ENCODE measurements around the gene SUGCT.

SUGCT gene

DNA sequence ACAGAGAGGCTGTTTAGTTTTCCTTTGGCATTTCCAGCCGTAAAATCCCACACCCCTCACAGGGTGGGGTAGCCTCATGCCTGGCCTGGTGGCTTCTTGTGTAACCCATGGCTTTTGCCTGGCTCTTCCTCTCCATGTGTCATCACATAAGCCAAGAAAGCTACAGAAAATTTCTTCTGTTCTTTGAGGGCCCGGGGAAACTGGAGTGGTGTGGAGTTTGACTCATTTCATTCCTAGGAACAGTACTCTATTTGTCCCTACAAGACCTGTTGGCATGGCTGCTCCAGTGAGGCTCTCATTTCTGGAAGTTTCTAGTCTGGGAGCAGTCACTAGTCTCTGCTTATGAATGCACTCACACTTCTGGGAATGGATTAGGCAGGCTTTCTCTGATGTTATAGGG is 523.9 kb downstream of the SUGCT start:
- Histone ChIP-seq H3K36me3 (ENCODE audit: control insufficient read depth in 1 of 2, insufficient read depth in 2 of 2, low read length in 2 of 2) (no peaks in the 10 kb centered on the region), H2BK120ac (ENCODE audit: insufficient read depth, low read length, poor library complexity) (no peak overlapping the region), H3K27ac (ENCODE audit: low read depth, low read length) (no peak overlapping the region), H3K79me1 (ENCODE audit: low read length) (no peaks in the 10 kb centered on the region), H3K9me3 (ENCODE audit: insufficient read depth, low read depth, low read length) (no peaks in the 10 kb centered on the region), H2AFZ (ENCODE audit: insufficient read depth, low read length, poor library complexity) (no peak overlapping the region), H4K8ac (ENCODE audit: low read depth, low read length) (no peak overlapping the region), H3K4me1 (ENCODE audit: control insufficient read depth in 1 of 2, insufficient read depth in 2 of 2, low read length in 2 of 2) (peaks cover 0 to 3% of the 10 kb centered on the region in 2 experiments), H3K4me2 (ENCODE audit: low read length) (no peak overlapping the region), H3K14ac (ENCODE audit: low read length) (no peak overlapping the region), H4K91ac (ENCODE audit: low read depth, low read length) (no peak overlapping the region), H3K23ac (ENCODE audit: low read length) (no peak overlapping the region), H2AK5ac (ENCODE audit: low read length) (no peak overlapping the region), H3K4ac (ENCODE audit: low read depth, low read length) (no peak overlapping the region), H3K27me3 (ENCODE audit: insufficient read depth, low read length) (no peaks in the 10 kb centered on the region), H4K12ac (ENCODE audit: low read depth, low read length) (no peak overlapping the region), H3K18ac (ENCODE audit: low read length) (no peak overlapping the region), H2BK12ac (ENCODE audit: low read length) (no peak overlapping the region), H3K79me2 (ENCODE audit: control insufficient read depth, insufficient read depth, low read length, poor library complexity) (no peaks in the 10 kb centered on the region), H3K9ac (ENCODE audit: low read length) (no peak overlapping the region), H2BK5ac (ENCODE audit: low read depth, low read length, poor library complexity) (no peak overlapping the region), H3K4me3 (ENCODE audit: low read depth, low read length) (no peak overlapping the region)
- WGBS (ENCODE audit: extremely low coverage, insufficient coverage, insufficient read length) = no CpG with 5 or more reads among the region's 2 CpGs
- DNase-seq = no peak

- Histone ChIP-seq H4K12ac (ENCODE audit: low read depth, low read length) (no peak overlapping the region), H2AFZ (ENCODE audit: insufficient read depth, low read length, poor library complexity) (no peak overlapping the region), H3K27me3 (ENCODE audit: insufficient read depth, low read length) (no peaks in the 10 kb centered on the region), H3K4me3 (ENCODE audit: low read depth, low read length) (no peak overlapping the region), H4K91ac (ENCODE audit: low read depth, low read length) (no peak overlapping the region), H3K9ac (ENCODE audit: low read length) (no peak overlapping the region), H3K27ac (ENCODE audit: low read depth, low read length) (no peak overlapping the region), H2AK5ac (ENCODE audit: low read length) (no peak overlapping the region), H2BK12ac (ENCODE audit: low read length) (no peak overlapping the region), H3K4me1 (ENCODE audit: control insufficient read depth in 1 of 2, insufficient read depth in 2 of 2, low read length in 2 of 2) (peaks cover 0 to 3% of the 10 kb centered on the region in 2 experiments), H3K79me2 (ENCODE audit: control insufficient read depth, insufficient read depth, low read length, poor library complexity) (no peaks in the 10 kb centered on the region), H2BK120ac (ENCODE audit: insufficient read depth, low read length, poor library complexity) (peak overlapping the region; percentile 17), H3K18ac (ENCODE audit: low read length) (no peak overlapping the region), H3K9me3 (ENCODE audit: insufficient read depth, low read depth, low read length) (no peaks in the 10 kb centered on the region), H3K4me2 (ENCODE audit: low read length) (no peak overlapping the region), H3K23ac (ENCODE audit: low read length) (no peak overlapping the region), H2BK5ac (ENCODE audit: low read depth, low read length, poor library complexity) (no peak overlapping the region), H3K79me1 (ENCODE audit: low read length) (no peaks in the 10 kb centered on the region), H4K8ac (ENCODE audit: low read depth, low read length) (no peak overlapping the region), H3K14ac (ENCODE audit: low read length) (peak overlapping the region; percentile 57), H3K36me3 (ENCODE audit: control insufficient read depth in 1 of 2, insufficient read depth in 2 of 2, low read length in 2 of 2) (no peaks in the 10 kb centered on the region), H3K4ac (ENCODE audit: low read depth, low read length) (no peak overlapping the region)
- no CpG with 5 or more reads among the region's 2 CpGs for WGBS (ENCODE audit: extremely low coverage, insufficient coverage, insufficient read length)
- no peak for DNase-seq
Measured at GRCh38 chr7:40659231-40659630, 524.4 kb downstream of the SUGCT start.

DNA sequence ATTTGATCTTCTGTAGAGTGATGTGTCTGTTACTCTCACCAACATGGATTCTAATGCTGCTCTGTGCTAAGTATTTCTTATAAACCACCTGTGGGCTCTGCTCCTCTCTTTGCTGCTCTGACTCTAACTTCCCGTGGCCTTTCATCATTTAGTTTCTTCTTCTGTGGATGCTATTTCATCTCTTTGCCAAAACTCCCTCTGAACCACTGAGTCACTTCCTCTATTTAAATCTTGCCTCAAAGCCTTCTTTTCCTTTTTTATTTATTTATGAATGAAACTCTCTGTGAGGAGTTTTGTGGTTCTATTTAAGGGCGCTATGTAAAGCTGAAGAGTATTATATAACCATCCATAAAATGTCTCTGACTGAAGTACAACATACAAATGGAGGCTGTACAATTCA is 538.5 kb downstream of the SUGCT start:
- no peak overlapping the region for H2BK5ac ChIP-seq (ENCODE audit: low read depth, low read length, poor library complexity)
- H3K4me1 ChIP-seq (ENCODE audit: control insufficient read depth in 1 of 2, insufficient read depth in 2 of 2, low read length in 2 of 2) = no peaks in the 10 kb centered on the region
- no peaks in the 10 kb centered on the region for H3K9me3 ChIP-seq (ENCODE audit: insufficient read depth, low read depth, low read length)
- H3K79me1 ChIP-seq (ENCODE audit: low read length) = no peaks in the 10 kb centered on the region
- no peak overlapping the region for H3K27ac ChIP-seq (ENCODE audit: low read depth, low read length)
- no peak for DNase-seq
- H3K18ac ChIP-seq (ENCODE audit: low read length) = no peak overlapping the region
- H3K27me3 ChIP-seq (ENCODE audit: insufficient read depth, low read length) = no peaks in the 10 kb centered on the region
- no peak overlapping the region for H2BK120ac ChIP-seq (ENCODE audit: insufficient read depth, low read length, poor library complexity)
- no peak overlapping the region for H2AK5ac ChIP-seq (ENCODE audit: low read length)
- no CpG with 5 or more reads among the region's 2 CpGs for WGBS (ENCODE audit: extremely low coverage, insufficient coverage, insufficient read length)
- no peak overlapping the region for H3K4ac ChIP-seq (ENCODE audit: low read depth, low read length)
- no peak overlapping the region for H3K4me2 ChIP-seq (ENCODE audit: low read length)
- no peak overlapping the region for H4K91ac ChIP-seq (ENCODE audit: low read depth, low read length)
- H2BK12ac ChIP-seq (ENCODE audit: low read length) = no peak overlapping the region
- H2AFZ ChIP-seq (ENCODE audit: insufficient read depth, low read length, poor library complexity) = no peak overlapping the region
- no peak overlapping the region for H3K14ac ChIP-seq (ENCODE audit: low read length)
- H3K9ac ChIP-seq (ENCODE audit: low read length) = no peak overlapping the region
- H4K8ac ChIP-seq (ENCODE audit: low read depth, low read length) = no peak overlapping the region
- H3K4me3 ChIP-seq (ENCODE audit: low read depth, low read length) = no peak overlapping the region
- no peak overlapping the region for H3K23ac ChIP-seq (ENCODE audit: low read length)
- no peaks in the 10 kb centered on the region for H3K36me3 ChIP-seq (ENCODE audit: control insufficient read depth in 1 of 2, insufficient read depth in 2 of 2, low read length in 2 of 2)
- H3K79me2 ChIP-seq (ENCODE audit: control insufficient read depth, insufficient read depth, low read length, poor library complexity) = no peaks in the 10 kb centered on the region
- H4K12ac ChIP-seq (ENCODE audit: low read depth, low read length) = no peak overlapping the region

DNA sequence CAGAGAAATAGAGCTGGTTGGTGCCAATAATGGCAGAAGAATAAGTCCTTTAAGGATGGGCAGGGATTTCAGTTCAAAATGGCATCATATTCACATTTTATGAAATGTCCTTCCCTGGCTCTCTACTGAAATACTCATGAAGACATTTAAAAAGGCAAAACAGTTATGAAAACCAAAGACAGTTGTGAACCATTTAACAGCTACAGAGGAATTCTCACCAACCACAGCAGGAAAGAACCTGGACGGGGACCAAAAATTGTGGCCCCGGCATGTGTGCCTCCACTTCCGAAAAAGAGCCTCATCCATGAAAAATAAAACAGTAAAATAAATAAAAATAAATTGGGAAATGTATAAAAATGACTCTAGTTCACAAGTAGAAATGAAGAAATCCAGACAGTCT is 539.5 kb downstream of the SUGCT start:
- no peaks in the 10 kb centered on the region for H3K79me1 ChIP-seq (ENCODE audit: low read length)
- no peak overlapping the region for H3K4me2 ChIP-seq (ENCODE audit: low read length)
- no peak overlapping the region for H3K23ac ChIP-seq (ENCODE audit: low read length)
- no peak overlapping the region for H3K27ac ChIP-seq (ENCODE audit: low read depth, low read length)
- no peak overlapping the region for H4K12ac ChIP-seq (ENCODE audit: low read depth, low read length)
- H3K4me3 ChIP-seq (ENCODE audit: low read depth, low read length) = no peak overlapping the region
- H3K4ac ChIP-seq (ENCODE audit: low read depth, low read length) = no peak overlapping the region
- no peak overlapping the region for H2AFZ ChIP-seq (ENCODE audit: insufficient read depth, low read length, poor library complexity)
- H3K9me3 ChIP-seq (ENCODE audit: insufficient read depth, low read depth, low read length) = no peaks in the 10 kb centered on the region
- no peaks in the 10 kb centered on the region for H3K4me1 ChIP-seq (ENCODE audit: control insufficient read depth in 1 of 2, insufficient read depth in 2 of 2, low read length in 2 of 2)
- H2BK5ac ChIP-seq (ENCODE audit: low read depth, low read length, poor library complexity) = no peak overlapping the region
- no peak overlapping the region for H2AK5ac ChIP-seq (ENCODE audit: low read length)
- no peak overlapping the region for H2BK12ac ChIP-seq (ENCODE audit: low read length)
- no peaks in the 10 kb centered on the region for H3K79me2 ChIP-seq (ENCODE audit: control insufficient read depth, insufficient read depth, low read length, poor library complexity)
- no peak overlapping the region for H3K14ac ChIP-seq (ENCODE audit: low read length)
- H4K91ac ChIP-seq (ENCODE audit: low read depth, low read length) = no peak overlapping the region
- H3K18ac ChIP-seq (ENCODE audit: low read length) = no peak overlapping the region
- WGBS (ENCODE audit: extremely low coverage, insufficient coverage, insufficient read length) = no CpG with 5 or more reads among the region's 3 CpGs
- H3K36me3 ChIP-seq (ENCODE audit: control insufficient read depth in 1 of 2, insufficient read depth in 2 of 2, low read length in 2 of 2) = no peaks in the 10 kb centered on the region
- H3K27me3 ChIP-seq (ENCODE audit: insufficient read depth, low read length) = no peaks in the 10 kb centered on the region
- H3K9ac ChIP-seq (ENCODE audit: low read length) = no peak overlapping the region
- H2BK120ac ChIP-seq (ENCODE audit: insufficient read depth, low read length, poor library complexity) = no peak overlapping the region
- DNase-seq = no peak
- H4K8ac ChIP-seq (ENCODE audit: low read depth, low read length) = no peak overlapping the region

Measured in trophoblast cell (in vitro differentiated cells and primary cell).